CD14-positive monocyte (primary cell): ENCODE data around the gene CMPK1. TPM values are rescaled to one million over a fixed set of nuclear protein-coding genes. Genes with fewer than 3 reads are reported as not detected.

Experiments
- DNase-seq, 3 donors: peaks; one replicate each; pipeline ENCODE4 v3.0.0-alpha.2; 2011 to 2022
- H2AFZ ChIP-seq: 2 replicates; pipeline ENCODE4 v1.6.0; 2012; ENCODE audit warnings: mild to moderate bottlenecking, low read depth, low read length, inconsistent platforms; ENCODE audit not compliant: insufficient read depth, poor library complexity, severe bottlenecking
- H3K27ac ChIP-seq, 2 donors: 1 replicate in 1 of 2; 2 replicates in 1 of 2; pipeline ENCODE4 v1.5.1; 2012 to 2013; ENCODE audit warnings: low read length in 2 of 2, control low read depth in 1 of 2, inconsistent platforms in 1 of 2, low read depth in 1 of 2, mild to moderate bottlenecking in 1 of 2
- H3K27me3 ChIP-seq, 2 donors: one replicate each; pipeline versions ENCODE4 v1.6.0 to v1.6.1; 2011 to 2013; ENCODE audit warnings: low read length in 2 of 2; ENCODE audit not compliant: control insufficient read depth in 2 of 2, insufficient read depth in 2 of 2
- H3K36me3 ChIP-seq, 2 donors: replicated peaks in 1 of 2; 1 replicate in 1 of 2; 2 replicates in 1 of 2; pipeline versions ENCODE4 v1.5.1 to v1.6.1; 2012 to 2013; ENCODE audit warnings: low read length in 2 of 2, control low read depth in 1 of 2, inconsistent platforms in 1 of 2, mild to moderate bottlenecking in 1 of 2; ENCODE audit not compliant: insufficient read depth in 2 of 2, control insufficient read depth in 1 of 2
- H3K4me1 ChIP-seq, 2 donors: 1 replicate in 1 of 2; 2 replicates in 1 of 2; pipeline versions ENCODE4 v1.5.1 to v1.6.1; 2012 to 2013; ENCODE audit warnings: low read length in 2 of 2, control low read depth in 1 of 2, inconsistent platforms in 1 of 2, mild to moderate bottlenecking in 1 of 2, moderate library complexity in 1 of 2; ENCODE audit not compliant: insufficient read depth in 2 of 2, control insufficient read depth in 1 of 2
- H3K4me2 ChIP-seq: replicated peaks from 2 replicates; pipeline ENCODE3; 2012; ENCODE audit warnings: low read length, moderate library complexity, mild to moderate bottlenecking; ENCODE audit not compliant: poor library complexity, severe bottlenecking; ENCODE audit errors: extremely low read depth
- H3K4me3 ChIP-seq, 3 experiments: fragments of 200-600 bp in 1 of 3; sonication (generic) in 1 of 3; replicated peaks in 1 of 3; 1 replicate in 2 of 3; 2 replicates in 1 of 3; pipeline ENCODE4 v1.5.1; 2011 to 2013; ENCODE audit warnings: low read length in 3 of 3, mild to moderate bottlenecking in 3 of 3, control low read depth in 2 of 3, low read depth in 2 of 3, inconsistent platforms in 1 of 3, moderate library complexity in 1 of 3
- H3K79me2 ChIP-seq: 2 replicates; pipeline ENCODE4 v1.6.0; 2012; ENCODE audit warnings: mild to moderate bottlenecking, control low read depth, inconsistent platforms, low read length, moderate library complexity; ENCODE audit not compliant: insufficient read depth
- H3K9ac ChIP-seq: 2 replicates; pipeline ENCODE4 v1.6.0; 2017; ENCODE audit warnings: low read length, mild to moderate bottlenecking; ENCODE audit not compliant: insufficient read depth, poor library complexity, severe bottlenecking
- H3K9me3 ChIP-seq, 2 donors: replicated peaks in 1 of 2; 1 replicate in 1 of 2; 2 replicates in 1 of 2; pipeline versions ENCODE4 v1.5.1 to v1.6.1; 2012 to 2013; ENCODE audit warnings: low read length in 2 of 2, control low read depth in 1 of 2; ENCODE audit not compliant: control insufficient read depth in 1 of 2, insufficient read depth in 1 of 2
- H4K20me1 ChIP-seq: 2 replicates; pipeline ENCODE4 v1.6.0; 2012; ENCODE audit warnings: mild to moderate bottlenecking, low read length, control low read depth, moderate library complexity; ENCODE audit not compliant: insufficient read depth
- H3K27ac Mint-ChIP-seq, 7 donors: one replicate each; pipeline ENCODE4 v1.8.0; 2020; ENCODE audit warnings: mild to moderate bottlenecking in 7 of 7, mixed read lengths in 7 of 7, moderate library complexity in 6 of 7, inconsistent platforms in 2 of 7
- H3K27me3 Mint-ChIP-seq, 3 donors: one replicate each; pipeline ENCODE4 v1.8.0; 2021 to 2022; ENCODE audit warnings: low read depth in 3 of 3, mild to moderate bottlenecking in 3 of 3, mixed read lengths in 3 of 3, moderate library complexity in 3 of 3, inconsistent platforms in 1 of 3
- H3K36me3 Mint-ChIP-seq, 2 donors: one replicate each; pipeline ENCODE4 v1.8.0; 2020; ENCODE audit warnings: mixed read lengths in 2 of 2, inconsistent platforms in 1 of 2, mild to moderate bottlenecking in 1 of 2
- H3K4me1 Mint-ChIP-seq: one replicate; pipeline ENCODE4 v1.8.0; 2020; ENCODE audit warnings: mild to moderate bottlenecking, mixed read lengths
- H3K4me3 Mint-ChIP-seq, 2 donors: one replicate each; pipeline ENCODE4 v1.8.0; 2020; ENCODE audit warnings: mild to moderate bottlenecking in 2 of 2, mixed read lengths in 2 of 2, moderate library complexity in 1 of 2
- H3K9me3 Mint-ChIP-seq, 7 donors: one replicate each; pipeline ENCODE4 v1.8.0; 2020 to 2022; ENCODE audit warnings: mixed read lengths in 7 of 7, mild to moderate bottlenecking in 6 of 7, moderate library complexity in 6 of 7, inconsistent platforms in 2 of 7
- CTCF ChIP-seq: fragments of 200-600 bp; IDR thresholded peaks from one replicate; pipeline ENCODE4 v1.8.0; 2022; ENCODE audit warnings: antibody characterized with exemption, mild to moderate bottlenecking
- WGBS: methylation state at CpG from one replicate; pipeline ENCODE4 v1.1.5; 2013; ENCODE audit warnings: missing lambda C conversion rate; ENCODE audit not compliant: insufficient coverage; 5-methylcytosine and 5-hydroxymethylcytosine counted together
- intact Hi-C, 2 donors: fragments of 100-400 bp; cut with micrococcal nuclease; formaldehyde crosslinking; loops; one replicate each; pipeline versions ENCODE4 v1.15.0 to v1.15.1; 2023
- polyA plus RNA-seq, 3 donors: library from polyadenylated mRNA; depleted of rRNA in 1 of 3; unstranded in 2 of 3; stranded (reverse) in 1 of 3; fragments of 300-500 nt in 2 of 3; fragments of >200 nt in 1 of 3; fragmentation: Illumina TruSeq in 2 of 3; gene quantifications; 1 replicate in 2 of 3; 2 replicates in 1 of 3; pipeline ENCODE4 v1.2.3, GENCODE V29; 2012 to 2021

The CMPK1 gene
- polyA plus RNA-seq, 3 donors, result 17.4 to 67.6 (median 65.2) TPM

GRCh38 chr1:47302472-47302871 is 31.1 kb upstream of the CMPK1 start:
- H3K79me2 ChIP-seq, result peaks cover 14% of the 10 kb centered on the region
- H3K4me1 Mint-ChIP-seq, result peaks cover 8% of the 10 kb centered on the region
- no peaks in the 10 kb centered on the region for H3K9me3 Mint-ChIP-seq
- no peak overlapping the region for H2AFZ ChIP-seq
- H3K27ac ChIP-seq, result no peak overlapping the region
- intact Hi-C loops, result no loop called here
- no peak overlapping the region for H3K27ac Mint-ChIP-seq
- no peak overlapping the region for H3K4me2 ChIP-seq
- peaks cover 43 to 57% of the 10 kb centered on the region in 2 donors for H3K36me3 ChIP-seq
- H4K20me1 ChIP-seq, result no peaks in the 10 kb centered on the region
- H3K4me1 ChIP-seq, result peaks cover 3 to 7% of the 10 kb centered on the region in 2 donors
- no peaks in the 10 kb centered on the region for H3K9me3 ChIP-seq
- TF ChIP-seq CTCF, result no peak
- 83% methylated on average over 1 of the region's 2 CpGs for WGBS
- peaks cover 0 to 1% (median 0%) of the 10 kb centered on the region in 3 donors for H3K27me3 Mint-ChIP-seq
- DNase-seq, result no peak
- no peak overlapping the region for H3K9ac ChIP-seq
- H3K27me3 ChIP-seq, result no peaks in the 10 kb centered on the region
- H3K4me3 ChIP-seq, result no peak overlapping the region
- H3K36me3 Mint-ChIP-seq, result peaks cover 40 to 58% of the 10 kb centered on the region in 2 donors
- H3K4me3 Mint-ChIP-seq, result no peak overlapping the region

GRCh38 chr1:47309427-47309826 is 24.2 kb upstream of the CMPK1 start:
- no peak overlapping the region for H3K9ac ChIP-seq
- no peaks in the 10 kb centered on the region for H4K20me1 ChIP-seq
- Mint-ChIP-seq H3K9me3 (no peaks in the 10 kb centered on the region), H3K27ac (no peak overlapping the region), H3K4me1 (peaks cover 11% of the 10 kb centered on the region), H3K36me3 (peaks cover 21 to 27% of the 10 kb centered on the region in 2 donors), H3K4me3 (no peak overlapping the region), H3K27me3 (no peaks in the 10 kb centered on the region)
- H3K27ac ChIP-seq, result no peak overlapping the region
- no peak overlapping the region for H3K4me2 ChIP-seq
- no peaks in the 10 kb centered on the region for H3K27me3 ChIP-seq
- peaks cover 11 to 12% of the 10 kb centered on the region in 2 donors for H3K4me1 ChIP-seq
- no peak for TF ChIP-seq CTCF
- peaks cover 13 to 15% of the 10 kb centered on the region in 2 donors for H3K36me3 ChIP-seq
- no peak for DNase-seq
- H3K79me2 ChIP-seq, result peaks cover 74% of the 10 kb centered on the region
- intact Hi-C loops, result no loop called here
- no CpG with 5 or more reads among the region's 4 CpGs for WGBS
- H2AFZ ChIP-seq, result no peak overlapping the region
- H3K4me3 ChIP-seq, result no peak overlapping the region
- H3K9me3 ChIP-seq, result no peaks in the 10 kb centered on the region
